GM21619 (cell line): Measurements from ENCODE around the gene ABCB8.

Experiments used
- ATAC-seq: cut with Tn5 transposase; IDR thresholded peaks from one replicate; pipeline ENCODE4 v1.9.1; 2021; ENCODE audit not compliant: unreplicated experiment

ABCB8 gene

DNA sequence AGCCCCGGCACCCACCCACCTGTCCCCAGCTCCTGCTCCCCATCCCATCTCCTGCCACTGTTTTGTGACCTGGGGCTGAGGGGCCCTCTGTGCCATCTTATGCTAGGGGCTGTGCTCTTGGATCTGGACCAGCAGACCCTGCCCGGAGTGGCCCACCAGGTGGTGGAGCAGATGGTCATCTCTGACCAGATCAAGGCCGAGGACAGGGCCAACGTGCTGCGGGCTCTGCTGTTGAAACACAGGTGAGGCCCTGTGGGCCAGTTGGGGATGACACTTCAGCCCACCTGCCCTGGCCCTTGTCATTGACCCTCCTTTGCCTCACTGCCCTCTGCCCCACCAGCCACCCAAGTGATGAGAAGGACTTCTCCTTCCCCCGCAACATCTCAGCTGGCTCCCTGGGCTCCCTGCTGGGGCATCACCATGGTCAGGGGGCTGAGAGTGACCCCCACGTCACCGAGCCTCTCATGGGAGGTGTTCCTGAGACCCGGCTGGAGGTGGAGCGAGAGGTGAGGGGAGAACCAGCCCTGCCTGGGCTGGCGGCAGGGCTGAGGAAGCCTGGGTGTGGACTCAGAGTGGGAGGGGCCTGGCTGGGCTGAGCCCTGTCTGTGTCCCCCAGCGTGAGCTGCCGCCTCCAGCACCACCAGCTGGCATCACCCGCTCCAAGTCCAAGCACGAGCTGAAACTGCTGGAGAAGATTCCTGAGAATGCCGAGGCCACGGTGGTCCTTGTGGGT is 41.8 kb downstream of the ABCB8 start:
- no peak for ATAC-seq

DNA sequence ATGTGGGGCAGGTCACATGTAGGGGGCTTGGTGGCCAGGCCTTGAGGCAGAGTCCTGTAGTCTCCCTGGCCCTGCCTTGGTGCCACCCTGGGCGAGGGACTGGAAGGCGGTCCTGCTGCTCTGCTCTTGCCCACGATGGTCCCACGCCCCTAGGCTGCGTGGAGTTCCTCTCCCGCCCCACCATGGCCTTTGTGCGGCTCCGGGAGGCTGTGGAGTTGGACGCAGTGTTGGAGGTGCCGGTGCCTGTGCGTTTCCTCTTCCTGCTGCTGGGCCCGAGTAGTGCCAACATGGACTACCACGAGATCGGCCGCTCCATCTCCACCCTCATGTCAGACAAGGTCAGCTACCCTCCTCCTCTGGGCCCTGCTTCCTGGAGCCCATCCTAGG is 42.3 kb downstream of the ABCB8 start:
- no peak for ATAC-seq

DNA sequence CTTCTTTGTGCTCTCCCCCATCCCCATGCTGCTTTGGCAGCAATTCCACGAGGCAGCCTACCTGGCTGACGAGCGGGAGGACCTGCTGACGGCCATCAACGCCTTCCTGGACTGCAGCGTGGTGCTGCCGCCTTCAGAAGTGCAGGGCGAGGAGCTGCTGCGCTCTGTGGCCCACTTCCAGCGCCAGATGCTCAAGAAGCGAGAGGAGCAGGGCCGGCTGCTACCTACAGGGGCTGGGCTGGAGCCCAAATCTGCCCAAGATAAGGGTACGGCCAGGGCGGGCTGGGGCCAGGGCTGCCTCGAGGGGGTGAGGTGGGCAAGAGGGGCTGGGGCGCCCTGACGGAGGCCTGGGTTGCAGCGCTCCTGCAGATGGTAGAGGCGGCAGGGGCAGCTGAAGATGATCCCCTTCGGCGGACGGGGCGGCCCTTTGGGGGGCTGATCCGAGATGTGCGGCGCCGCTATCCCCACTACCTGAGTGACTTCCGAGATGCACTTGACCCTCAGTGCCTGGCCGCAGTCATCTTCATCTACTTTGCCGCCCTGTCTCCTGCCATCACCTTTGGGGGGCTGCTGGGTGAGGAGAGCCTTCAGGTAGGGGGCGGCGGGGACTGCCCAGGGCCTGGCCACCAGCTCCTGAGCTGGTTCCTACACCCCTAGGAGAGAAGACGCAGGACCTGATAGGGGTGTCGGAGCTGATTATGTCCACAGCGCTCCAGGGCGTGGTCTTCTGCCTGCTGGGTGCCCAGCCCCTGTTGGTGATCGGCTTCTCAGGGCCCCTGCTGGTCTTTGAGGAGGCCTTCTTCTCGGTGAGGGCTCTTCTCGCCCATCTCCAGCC is 43.0 kb downstream of the ABCB8 start:
- ATAC-seq: no peak

DNA sequence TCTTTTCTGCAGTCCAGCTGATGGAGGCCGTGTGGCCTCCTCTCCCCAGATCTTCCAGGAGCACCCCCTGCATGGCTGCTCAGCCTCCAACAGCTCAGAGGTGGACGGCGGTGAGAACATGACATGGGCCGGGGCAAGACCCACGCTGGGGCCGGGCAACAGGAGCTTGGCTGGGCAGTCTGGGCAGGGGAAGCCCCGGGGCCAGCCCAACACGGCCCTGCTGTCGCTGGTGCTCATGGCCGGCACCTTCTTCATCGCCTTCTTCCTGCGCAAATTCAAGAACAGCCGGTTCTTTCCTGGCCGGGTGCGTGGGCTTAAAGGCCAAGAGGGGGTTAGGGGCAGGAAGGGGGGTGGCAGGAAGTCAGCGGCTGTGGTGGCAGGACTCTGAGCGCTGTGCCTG is 45.7 kb downstream of the ABCB8 start:
- ATAC-seq: no peak

DNA sequence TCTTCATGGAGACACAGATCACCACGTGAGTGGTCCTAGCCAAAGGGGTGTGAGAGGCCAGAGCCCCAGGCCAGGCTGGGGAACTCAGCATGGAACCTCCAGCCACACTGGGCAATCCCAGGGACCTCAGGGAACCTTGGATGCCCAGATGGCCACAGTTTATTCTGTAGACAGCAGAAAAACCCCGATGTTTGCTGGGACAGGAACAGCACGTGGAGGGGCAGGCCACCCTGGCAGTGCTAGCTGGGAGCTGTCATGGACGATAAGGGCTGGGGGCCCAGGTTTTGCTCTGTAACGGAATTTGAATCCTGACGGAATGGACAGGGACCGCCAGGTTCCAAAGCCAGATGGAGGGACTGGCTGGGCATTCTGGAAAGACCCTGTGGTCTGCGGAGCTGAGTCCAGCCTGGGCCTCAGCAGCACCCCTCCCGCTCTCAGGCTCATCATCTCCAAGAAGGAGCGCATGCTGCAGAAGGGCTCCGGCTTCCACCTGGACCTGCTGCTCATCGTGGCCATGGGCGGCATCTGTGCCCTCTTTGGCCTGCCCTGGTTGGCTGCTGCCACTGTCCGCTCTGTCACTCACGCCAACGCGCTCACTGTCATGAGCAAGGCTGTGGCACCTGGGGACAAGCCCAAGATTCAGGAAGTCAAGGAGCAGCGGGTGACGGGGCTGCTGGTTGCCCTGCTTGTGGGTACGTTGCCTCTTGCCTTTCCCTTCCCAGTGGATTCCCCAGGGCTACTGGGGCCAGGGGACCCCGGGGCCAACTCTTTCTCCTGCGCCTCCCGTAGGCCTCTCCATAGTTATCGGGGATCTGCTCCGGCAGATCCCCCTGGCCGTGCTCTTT is 46.8 kb downstream of the ABCB8 start:
- ATAC-seq: no peak

DNA sequence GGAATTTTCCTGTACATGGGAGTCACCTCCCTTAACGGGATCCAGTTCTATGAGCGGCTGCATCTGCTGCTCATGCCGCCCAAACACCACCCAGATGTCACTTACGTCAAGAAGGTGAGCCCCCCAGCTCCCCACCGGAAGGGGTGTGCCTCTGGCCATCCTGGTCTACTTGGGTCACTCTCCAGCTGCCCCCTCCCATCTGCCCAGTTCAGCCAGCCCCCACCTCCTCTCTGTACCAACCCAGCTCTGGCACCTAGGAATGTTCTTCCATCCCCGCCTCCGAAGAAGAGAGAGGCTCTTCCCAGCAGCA is 47.4 kb downstream of the ABCB8 start:
- ATAC-seq: no peak

DNA sequence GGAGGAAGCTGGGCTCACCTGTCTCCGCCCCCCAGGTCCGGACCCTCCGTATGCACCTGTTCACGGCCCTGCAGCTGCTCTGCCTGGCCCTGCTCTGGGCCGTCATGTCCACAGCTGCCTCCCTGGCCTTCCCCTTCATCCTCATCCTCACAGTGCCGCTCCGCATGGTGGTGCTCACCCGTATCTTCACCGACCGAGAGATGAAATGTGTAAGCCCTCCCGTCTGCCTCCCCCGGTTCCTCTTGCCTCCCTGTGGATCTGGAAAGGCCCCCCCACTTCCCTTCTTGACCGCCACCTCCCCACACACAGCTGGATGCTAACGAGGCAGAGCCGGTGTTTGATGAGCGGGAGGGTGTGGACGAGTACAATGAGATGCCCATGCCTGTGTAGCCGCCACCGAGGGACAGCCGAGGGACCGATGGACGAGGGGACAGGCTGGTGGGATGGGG is 47.8 kb downstream of the ABCB8 start:
- ATAC-seq: no peak

DNA sequence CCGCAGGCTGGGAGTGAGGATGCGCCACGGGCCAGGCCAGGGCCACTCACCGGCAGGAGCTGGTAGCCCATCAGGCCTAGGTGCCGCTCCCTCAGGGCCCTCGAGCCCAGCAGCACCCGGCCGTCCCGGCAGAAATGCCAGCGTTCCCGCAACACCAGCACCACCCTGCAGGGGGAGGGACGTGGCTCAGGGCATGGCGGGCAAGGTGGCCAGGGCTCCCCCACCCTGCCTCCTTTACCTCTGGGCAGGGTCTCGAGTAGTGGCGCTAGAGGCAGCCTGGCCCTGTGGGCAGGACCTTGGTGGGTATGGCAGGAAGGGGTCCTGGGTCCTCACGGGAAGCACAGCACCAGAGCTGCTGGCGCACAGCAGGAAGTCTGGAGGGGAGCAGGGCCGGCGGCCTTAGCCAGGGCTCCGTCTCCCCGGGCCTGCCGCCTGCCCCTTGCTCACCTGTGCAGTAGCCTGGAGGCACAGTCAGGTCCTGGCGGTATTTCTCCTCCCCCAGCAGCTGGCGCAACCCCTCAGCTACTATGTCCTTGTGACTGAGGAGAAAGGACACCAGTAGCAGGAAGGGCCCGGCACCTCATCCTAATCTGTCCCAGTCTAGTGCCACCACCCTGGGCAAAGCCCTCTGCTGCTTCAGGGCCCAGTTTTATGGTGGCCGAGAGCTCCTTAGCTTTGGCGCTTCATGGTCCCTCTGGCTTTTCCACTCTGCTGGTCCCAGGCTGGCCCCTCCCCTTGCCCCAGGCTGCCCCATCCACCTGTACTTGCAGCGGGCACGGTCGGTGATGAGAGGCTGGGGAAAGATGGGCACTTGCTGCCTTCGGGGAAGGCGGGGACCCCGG is 48.8 kb downstream of the ABCB8 start:
- no peak for ATAC-seq

DNA sequence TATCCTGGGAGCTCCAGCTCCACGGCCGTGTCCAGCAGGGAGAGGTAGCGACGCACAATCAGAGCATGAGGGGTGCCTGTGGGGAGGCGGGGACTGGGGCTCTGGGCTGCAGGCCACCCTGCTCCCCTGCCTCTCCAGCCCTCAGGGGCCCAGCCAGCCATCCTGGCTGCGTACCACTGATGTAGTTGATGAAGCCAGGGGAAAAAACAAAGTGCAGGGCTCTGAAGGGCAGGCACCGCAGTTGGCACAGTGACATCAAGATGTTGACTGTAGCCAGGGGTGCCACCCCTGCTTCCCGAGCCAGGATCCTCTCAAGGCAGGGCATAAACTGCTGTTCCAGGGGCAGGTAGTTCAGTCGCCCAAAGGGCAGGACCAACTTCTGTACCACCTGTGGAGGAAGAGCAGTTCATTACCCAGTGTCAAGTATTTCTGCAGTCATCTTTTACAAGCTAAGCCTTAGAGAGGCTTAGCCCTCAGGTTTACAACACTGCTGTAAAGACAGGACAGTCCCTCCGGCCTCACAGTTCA is 49.5 kb downstream of the ABCB8 start:
- ATAC-seq: no peak

DNA sequence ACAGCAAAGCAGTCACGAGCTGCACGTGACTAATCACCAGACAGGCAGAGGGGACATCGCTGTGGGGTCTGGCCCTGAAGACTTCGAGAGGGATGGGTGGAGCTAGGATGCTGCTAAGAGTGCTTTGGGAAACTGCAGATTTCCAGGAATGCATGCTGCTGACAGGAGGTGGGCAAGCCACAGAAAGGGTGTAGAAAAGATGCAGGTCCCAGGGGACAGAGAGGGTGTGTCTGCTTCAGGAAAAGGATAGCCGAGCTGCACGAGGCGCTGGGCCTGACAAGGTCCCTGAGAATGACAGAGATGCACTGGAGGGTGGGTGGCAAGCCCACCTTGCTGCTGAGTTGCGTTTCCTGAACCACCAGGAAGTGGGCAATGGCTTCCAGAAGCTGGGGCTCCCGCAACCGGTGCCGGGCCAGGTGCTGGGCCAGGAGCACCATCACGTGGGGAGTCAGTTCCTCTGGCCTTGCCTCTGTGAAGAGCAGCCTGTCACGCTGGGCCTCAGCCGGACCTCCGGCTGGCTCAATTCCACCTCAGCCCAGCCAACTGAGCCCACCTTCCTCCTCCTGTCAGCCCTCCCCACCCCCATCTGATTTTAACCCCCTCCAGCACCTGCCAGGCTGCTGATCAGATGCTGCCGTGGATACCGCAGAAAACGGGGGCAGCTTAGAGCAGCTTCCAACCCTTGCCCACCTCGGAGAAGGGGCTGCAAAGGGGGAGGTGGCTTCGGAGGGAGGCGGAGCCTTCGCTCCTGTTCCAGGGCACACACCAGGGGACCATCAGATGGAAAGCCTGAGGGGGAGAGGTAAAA is 50.2 kb downstream of the ABCB8 start:
- ATAC-seq: no peak

DNA sequence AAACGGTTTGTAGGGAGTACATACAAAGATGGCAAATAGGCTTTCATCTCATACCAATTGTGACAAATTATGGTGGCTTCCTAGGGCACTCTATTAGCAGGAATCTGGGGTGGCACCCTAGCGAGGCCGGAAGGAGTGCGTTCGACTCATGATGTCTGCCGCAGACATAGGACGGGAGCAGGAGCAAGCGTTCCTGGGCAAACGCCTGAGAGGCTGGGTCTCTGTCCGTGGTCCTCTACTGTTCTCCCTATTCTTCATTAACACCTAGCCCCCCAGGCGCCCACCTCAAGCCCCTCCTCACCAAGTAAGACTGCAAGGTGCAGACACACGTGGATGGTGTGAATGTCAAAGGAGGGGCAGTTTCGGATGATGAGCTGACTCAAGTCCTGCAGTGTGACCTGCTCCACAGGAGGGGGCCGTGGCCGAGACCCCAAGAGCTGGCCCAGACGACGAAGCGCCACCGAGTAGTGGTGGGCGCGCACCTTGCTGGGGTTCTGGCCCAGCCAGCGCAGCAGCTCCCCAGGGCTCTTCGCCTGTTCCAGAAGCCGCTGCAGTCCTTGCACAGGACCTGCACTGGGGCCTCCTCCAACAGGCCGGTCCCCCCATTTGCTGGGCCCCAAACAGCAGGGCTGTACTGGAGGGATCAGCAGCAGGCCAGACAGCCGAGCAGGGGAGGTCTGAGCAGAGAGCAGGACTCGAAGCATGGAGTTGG is 51.1 kb downstream of the ABCB8 start:
- no peak for ATAC-seq

DNA sequence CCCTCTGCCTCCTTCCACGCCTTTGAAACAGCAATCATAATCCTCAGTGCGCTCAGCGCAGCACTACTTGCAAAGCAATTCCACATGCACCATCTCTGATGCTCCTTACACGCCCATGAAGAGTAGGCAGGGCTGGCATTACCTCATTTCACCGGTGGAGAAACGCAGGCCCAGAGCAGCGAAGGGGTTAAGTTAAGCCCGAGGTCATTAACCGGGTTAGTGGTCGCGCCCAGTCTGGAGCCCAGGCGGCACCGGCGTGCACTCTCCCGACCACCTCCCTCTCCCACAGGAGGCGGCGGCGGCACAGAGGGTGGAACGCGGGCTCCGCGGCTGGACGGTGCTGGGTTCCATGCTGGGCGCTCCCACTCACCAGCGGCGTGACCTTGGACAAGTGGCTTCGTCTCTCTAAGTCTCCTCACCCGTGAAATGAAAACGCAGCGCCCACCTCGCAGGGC is 51.8 kb downstream of the ABCB8 start:
- peak; percentile 3 for ATAC-seq

DNA sequence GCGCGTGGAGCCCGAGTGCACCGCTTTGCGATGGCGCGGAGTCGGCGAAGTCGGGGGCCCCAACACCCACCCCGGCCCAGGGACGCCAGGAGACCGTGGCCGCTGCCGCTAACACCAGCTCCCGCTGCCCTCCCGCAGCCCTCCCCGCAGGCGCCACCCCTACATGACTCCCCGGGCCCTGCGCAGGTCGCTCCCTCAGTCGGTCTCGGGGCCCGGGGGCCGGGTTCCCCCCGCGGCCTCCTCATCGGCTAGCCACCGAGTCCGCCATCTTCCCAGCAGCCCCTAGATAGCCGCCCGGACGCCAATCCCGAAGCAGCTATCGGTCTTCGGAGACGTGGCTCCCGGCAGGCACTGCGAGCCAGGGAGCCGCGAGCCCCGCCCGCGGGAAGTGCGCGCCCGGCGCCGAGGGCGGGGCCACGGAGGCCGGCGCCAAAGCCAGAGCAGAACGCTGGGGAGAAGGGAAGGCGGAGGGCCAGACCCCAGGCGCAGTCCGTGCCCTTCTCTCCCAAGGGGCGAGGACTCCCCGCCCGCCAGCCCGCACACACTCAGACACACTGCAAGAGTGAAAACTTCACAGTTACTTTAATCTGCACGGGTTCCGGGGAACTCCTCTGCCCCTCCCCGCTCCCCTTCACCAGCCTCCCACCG is 52.4 kb downstream of the ABCB8 start, which contains the start of gene FASTK:
Gene FASTK, minus strand, starts transcription at position 288 of the 648 bp plus-strand sequence. Its CDS starts 43 bp downstream, at position 245.
- ATAC-seq: peak; percentile 70

DNA sequence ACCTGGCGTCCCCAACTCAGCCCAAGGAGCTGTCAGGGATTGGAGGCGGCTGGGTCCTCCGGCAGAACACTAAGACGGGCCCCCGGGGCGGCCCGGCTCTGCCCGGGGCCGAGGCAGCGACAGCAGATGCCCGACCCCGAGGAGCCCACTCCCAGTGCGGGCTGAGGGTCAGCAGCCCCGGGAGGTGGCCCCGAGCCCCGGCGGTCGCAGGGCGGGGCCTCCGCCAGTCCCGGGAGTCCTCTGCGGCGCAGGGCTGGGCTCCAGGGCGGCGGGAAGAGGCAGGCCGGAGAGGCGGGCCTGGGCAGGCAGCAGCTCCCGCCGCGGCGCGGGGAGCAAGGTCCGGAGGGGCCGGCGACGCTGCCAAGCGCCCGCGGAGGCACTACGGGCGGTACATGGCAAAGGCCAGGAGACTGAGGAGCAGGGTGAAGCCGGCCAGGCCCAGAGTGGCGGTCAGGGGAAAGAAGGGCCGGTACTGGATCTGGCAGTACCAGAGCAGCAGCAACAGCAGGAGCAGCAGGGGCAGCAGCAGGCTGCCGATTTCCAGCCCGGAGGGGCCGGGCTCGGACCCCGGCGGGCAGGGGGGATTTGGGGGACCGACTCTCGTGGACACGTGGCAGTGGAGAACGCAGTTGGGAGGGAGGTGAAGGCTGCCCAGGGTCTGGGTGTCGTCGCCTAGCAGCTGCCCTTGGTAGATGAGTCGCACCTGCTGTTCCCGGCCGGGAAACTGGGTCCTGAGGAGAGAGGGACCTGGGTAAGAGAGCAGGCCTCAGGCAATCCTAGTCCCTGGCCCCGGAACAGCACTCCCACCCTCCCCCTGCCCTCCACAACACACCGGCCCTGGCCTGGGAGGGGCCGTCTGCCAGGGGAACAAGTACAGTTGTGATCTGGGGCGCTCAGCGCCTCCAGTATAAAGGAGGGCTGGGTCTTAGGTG is 53.2 kb downstream of the ABCB8 start:
- no peak for ATAC-seq

DNA sequence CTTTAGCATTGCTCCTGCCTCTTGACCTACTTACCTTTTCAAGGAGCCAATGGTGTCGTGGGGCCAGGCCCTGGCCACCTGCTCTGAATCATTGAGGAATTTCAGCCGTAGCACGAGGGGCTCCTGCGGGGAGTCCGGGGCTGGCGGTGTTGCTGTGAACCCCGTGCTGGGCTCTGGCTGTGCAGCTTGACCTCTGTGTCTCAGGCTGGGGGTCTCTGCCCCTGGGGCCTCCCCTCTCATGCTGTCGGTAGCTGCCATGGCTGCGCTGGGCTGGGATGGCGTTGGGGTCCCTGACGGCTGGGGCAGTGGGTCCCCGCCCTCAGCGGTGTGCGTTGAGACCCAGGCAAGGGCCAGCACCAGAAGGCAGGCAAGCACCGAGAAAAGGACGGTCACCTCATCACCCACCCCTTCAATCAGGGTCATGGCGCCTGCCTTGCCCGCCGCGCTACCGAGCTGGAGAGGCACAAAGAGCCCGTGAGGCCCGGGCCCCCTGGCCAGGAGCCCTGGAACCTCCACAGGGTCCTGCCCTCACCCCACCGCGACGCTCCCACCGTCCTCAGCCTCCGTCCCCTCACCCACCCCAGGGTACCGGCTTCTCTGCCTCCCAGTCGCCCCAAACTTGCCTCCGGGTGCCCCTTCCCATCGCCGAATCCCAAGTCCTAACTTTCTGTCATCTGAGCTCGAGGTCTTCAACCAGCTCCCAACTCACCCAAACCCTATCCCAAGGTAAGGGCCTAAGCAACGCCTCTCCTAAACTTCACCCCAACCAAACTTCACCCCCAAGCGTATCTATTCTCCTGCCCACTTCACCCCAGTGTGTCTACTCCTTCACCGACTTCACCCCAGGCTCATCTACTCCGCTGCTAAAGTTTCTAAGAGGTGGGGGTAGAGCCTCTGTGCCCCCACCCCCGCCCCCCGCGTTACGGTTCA is 54.2 kb downstream of the ABCB8 start:
- no peak for ATAC-seq
